Measurements from ENCODE around the gene SIRPB1.

The SIRPB1 gene

DNA sequence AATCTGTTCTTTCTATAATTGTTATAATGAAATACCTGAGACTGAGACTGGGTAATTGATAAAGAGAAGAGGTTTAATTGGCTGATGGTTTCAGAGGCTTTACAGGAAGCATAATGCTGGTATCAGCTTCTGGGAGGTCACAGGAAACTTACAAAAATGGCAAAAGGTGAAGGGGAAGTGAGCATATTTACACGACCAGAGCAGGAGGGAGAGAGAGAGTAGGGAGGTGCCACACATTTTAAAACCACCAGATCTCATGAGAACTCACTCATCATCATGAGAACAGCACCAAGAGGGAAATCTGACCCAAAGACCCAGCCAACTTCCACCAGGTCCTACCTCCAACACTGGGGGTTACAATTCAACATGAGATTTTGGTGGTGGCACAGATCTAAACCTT is 2.6 kb upstream of the SIRPB1 start:
- DNase-seq, result peak; percentile 48
- no peaks in the 10 kb centered on the region for H3K79me2 ChIP-seq (ENCODE audit: low read length)
- no peaks in the 10 kb centered on the region for H3K9me2 ChIP-seq (replicated peaks; ENCODE audit: insufficient read depth, low read length)
- no peaks in the 10 kb centered on the region for H4K20me1 ChIP-seq (ENCODE audit: insufficient read depth, low read length)
- no peaks in the 10 kb centered on the region for H3K9me3 ChIP-seq (replicated peaks; ENCODE audit: insufficient read depth, low read length)
- H3K4me2 ChIP-seq (ENCODE audit: low read depth, low read length), result no peak overlapping the region
- H3K36me3 ChIP-seq (replicated peaks; ENCODE audit: insufficient read depth, low read length), result no peaks in the 10 kb centered on the region
- H3K4me1 ChIP-seq (ENCODE audit: low read length), result peaks cover 20% of the 10 kb centered on the region
- H3F3A ChIP-seq (ENCODE audit: insufficient read depth, low read length), result peaks cover 4% of the 10 kb centered on the region; the same call in 1 of the 2 replicates
- no peak overlapping the region for H3K27ac ChIP-seq (ENCODE audit: low read length)
- H3K9ac ChIP-seq (ENCODE audit: low read length), result no peak overlapping the region
- no peaks in the 10 kb centered on the region for H3K27me3 ChIP-seq (replicated peaks; ENCODE audit: insufficient read depth, low read length)
- TF ChIP-seq, protein P1, sequence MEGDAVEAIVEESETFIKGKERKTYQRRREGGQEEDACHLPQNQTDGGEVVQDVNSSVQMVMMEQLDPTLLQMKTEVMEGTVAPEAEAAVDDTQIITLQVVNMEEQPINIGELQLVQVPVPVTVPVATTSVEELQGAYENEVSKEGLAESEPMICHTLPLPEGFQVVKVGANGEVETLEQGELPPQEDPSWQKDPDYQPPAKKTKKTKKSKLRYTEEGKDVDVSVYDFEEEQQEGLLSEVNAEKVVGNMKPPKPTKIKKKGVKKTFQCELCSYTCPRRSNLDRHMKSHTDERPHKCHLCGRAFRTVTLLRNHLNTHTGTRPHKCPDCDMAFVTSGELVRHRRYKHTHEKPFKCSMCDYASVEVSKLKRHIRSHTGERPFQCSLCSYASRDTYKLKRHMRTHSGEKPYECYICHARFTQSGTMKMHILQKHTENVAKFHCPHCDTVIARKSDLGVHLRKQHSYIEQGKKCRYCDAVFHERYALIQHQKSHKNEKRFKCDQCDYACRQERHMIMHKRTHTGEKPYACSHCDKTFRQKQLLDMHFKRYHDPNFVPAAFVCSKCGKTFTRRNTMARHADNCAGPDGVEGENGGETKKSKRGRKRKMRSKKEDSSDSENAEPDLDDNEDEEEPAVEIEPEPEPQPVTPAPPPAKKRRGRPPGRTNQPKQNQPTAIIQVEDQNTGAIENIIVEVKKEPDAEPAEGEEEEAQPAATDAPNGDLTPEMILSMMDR (IDR thresholded peaks at IDR 0.05; ENCODE audit: low read length), result no peak
- TF ChIP-seq EZH2 (optimal IDR thresholded peaks at IDR 0.05; ENCODE audit: low read depth, low read length) (no peak), EZH2phosphoT487 (IDR thresholded peaks at IDR 0.05; ENCODE audit: low read length) (no peak)
- no peak overlapping the region for H3K4me3 ChIP-seq (ENCODE audit: low read length)
- H2AFZ ChIP-seq (ENCODE audit: low read length), result no peak overlapping the region

DNA sequence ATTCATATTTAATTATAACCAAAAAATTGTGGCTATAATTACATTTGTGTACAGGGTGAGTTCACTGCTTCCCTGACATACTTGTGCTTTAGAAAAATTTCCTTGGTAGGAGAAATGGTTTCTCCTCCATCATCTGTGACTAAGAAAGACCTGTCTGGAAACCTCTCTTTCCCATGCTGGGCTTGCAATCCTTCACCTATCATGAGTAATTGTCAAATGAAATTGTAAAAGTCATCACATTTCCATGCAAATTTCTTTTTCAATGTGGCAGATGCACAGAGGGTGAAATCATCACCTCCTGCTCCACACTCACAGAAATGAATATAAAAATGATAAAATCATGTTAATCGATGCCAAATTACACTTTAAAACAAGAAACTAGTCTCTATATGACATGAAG is 1.5 kb upstream of the SIRPB1 start:
- DNase-seq, result no peak
- Histone ChIP-seq H3F3A (ENCODE audit: insufficient read depth, low read length) (peaks cover 4% of the 10 kb centered on the region; the same call in 1 of the 2 replicates), H3K27ac (ENCODE audit: low read length) (no peak overlapping the region), H3K9ac (ENCODE audit: low read length) (no peak overlapping the region), H4K20me1 (ENCODE audit: insufficient read depth, low read length) (no peaks in the 10 kb centered on the region), H3K36me3 (replicated peaks; ENCODE audit: insufficient read depth, low read length) (no peaks in the 10 kb centered on the region), H3K4me1 (ENCODE audit: low read length) (peaks cover 20% of the 10 kb centered on the region), H3K4me3 (ENCODE audit: low read length) (no peak overlapping the region), H3K4me2 (ENCODE audit: low read depth, low read length) (no peak overlapping the region), H3K27me3 (replicated peaks; ENCODE audit: insufficient read depth, low read length) (no peaks in the 10 kb centered on the region), H3K9me3 (replicated peaks; ENCODE audit: insufficient read depth, low read length) (no peaks in the 10 kb centered on the region), H3K79me2 (ENCODE audit: low read length) (no peaks in the 10 kb centered on the region), H2AFZ (ENCODE audit: low read length) (no peak overlapping the region), H3K9me2 (replicated peaks; ENCODE audit: insufficient read depth, low read length) (no peaks in the 10 kb centered on the region)
- TF ChIP-seq, protein P1 (IDR thresholded peaks at IDR 0.05; ENCODE audit: low read length), result no peak
- TF ChIP-seq EZH2phosphoT487 (IDR thresholded peaks at IDR 0.05; ENCODE audit: low read length) (no peak), EZH2 (optimal IDR thresholded peaks at IDR 0.05; ENCODE audit: low read depth, low read length) (no peak)

DNA sequence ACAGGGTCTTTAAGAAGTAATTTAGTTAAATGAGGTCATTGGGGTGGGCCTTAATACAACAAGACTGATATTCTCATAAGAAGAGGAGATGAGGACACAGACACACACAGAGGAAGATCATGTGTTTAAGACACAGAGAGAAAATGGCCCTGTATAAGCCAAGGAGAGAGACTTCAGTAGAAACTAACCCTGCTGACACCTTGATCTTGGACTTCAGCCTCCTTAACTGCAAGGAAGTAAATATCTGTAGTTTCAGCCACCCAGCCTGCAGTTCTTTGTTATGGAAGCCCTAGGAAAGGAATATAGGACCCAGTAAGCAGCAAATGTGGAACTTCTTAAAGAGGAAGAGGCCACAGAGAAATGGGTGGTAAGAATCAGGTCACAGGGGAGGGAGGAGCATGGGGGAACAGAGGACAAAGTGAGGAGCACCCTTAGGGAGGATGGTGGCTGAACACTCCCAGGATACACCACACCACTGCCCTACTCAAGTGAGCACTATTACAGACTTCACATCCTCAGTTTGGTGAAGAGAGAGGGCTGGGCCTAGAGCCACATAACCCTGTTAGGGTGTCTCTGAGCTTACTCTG is 762 bp downstream of the SIRPB1 start:
- Histone ChIP-seq H3K9me2 (replicated peaks; ENCODE audit: insufficient read depth, low read length) (no peaks in the 10 kb centered on the region), H3K27me3 (replicated peaks; ENCODE audit: insufficient read depth, low read length) (no peaks in the 10 kb centered on the region), H3K4me3 (ENCODE audit: low read length) (no peak overlapping the region), H3K27ac (ENCODE audit: low read length) (no peak overlapping the region), H3K9me3 (replicated peaks; ENCODE audit: insufficient read depth, low read length) (no peaks in the 10 kb centered on the region), H3K36me3 (replicated peaks; ENCODE audit: insufficient read depth, low read length) (no peaks in the 10 kb centered on the region), H3F3A (ENCODE audit: insufficient read depth, low read length) (peaks cover 4% of the 10 kb centered on the region; the same call in 1 of the 2 replicates), H2AFZ (ENCODE audit: low read length) (no peak overlapping the region), H4K20me1 (ENCODE audit: insufficient read depth, low read length) (no peaks in the 10 kb centered on the region), H3K79me2 (ENCODE audit: low read length) (no peaks in the 10 kb centered on the region), H3K9ac (ENCODE audit: low read length) (no peak overlapping the region), H3K4me1 (ENCODE audit: low read length) (peaks cover 20% of the 10 kb centered on the region), H3K4me2 (ENCODE audit: low read depth, low read length) (no peak overlapping the region)
- TF ChIP-seq EZH2 (optimal IDR thresholded peaks at IDR 0.05; ENCODE audit: low read depth, low read length), result no peak
- TF ChIP-seq, protein P1 (IDR thresholded peaks at IDR 0.05; ENCODE audit: low read length), result no peak
- no peak for TF ChIP-seq EZH2phosphoT487 (IDR thresholded peaks at IDR 0.05; ENCODE audit: low read length)
- no peak for DNase-seq

Data from MM.1S (cell line).